ENCODE results near the gene ADRB2.

The ADRB2 gene

GRCh38 chr5:148805326-148806290 lies 20.8 kb upstream of the ADRB2 start:
- DNase-seq = peak; percentile 79 to 88 (median 88)

GRCh38 chr5:148806520-148806931 lies 19.9 kb upstream of the ADRB2 start:
- no peak for DNase-seq

- DNase-seq = peak; percentile 59 to 73 (median 65)
These were observed 18.6 kb upstream of the ADRB2 start for GRCh38 chr5:148807851-148808250.

GRCh38 chr5:148808864-148809642 lies 17.4 kb upstream of the ADRB2 start:
- DNase-seq = peak; percentile 76 to 90 (median 83)

- DNase-seq = no peak
These were observed 16.5 kb upstream of the ADRB2 start for GRCh38 chr5:148809781-148810524.

- peak; percentile 38 to 75 (median 56) for DNase-seq
These were observed 15.6 kb upstream of the ADRB2 start for GRCh38 chr5:148810823-148811222.

- DNase-seq = peak; percentile 56 to 91 (median 74)
These were observed 14.7 kb upstream of the ADRB2 start for GRCh38 chr5:148811756-148812155.

GRCh38 chr5:148815086-148815485 lies 11.3 kb upstream of the ADRB2 start:
- no peak for DNase-seq

- no peak for DNase-seq
These were observed 10.8 kb upstream of the ADRB2 start for GRCh38 chr5:148815578-148815977.

- no peak for DNase-seq
These were observed 10.1 kb upstream of the ADRB2 start for GRCh38 chr5:148816357-148816756.

GRCh38 chr5:148816782-148817181 lies 9.6 kb upstream of the ADRB2 start:
- DNase-seq = no peak

- no peak for DNase-seq
These were observed 8.8 kb upstream of the ADRB2 start for GRCh38 chr5:148817606-148818005.

- peak in 2 of 3 donors; percentile 49 to 61 for DNase-seq
These were observed 5.7 kb upstream of the ADRB2 start for GRCh38 chr5:148820461-148821395.

- DNase-seq = peak in 2 of 3 donors; percentile 72 to 74
These were observed 2.5 kb upstream of the ADRB2 start for GRCh38 chr5:148823871-148824270.

- peak; percentile 84 to 88 (median 84) for DNase-seq
These were observed 727 bp upstream of the ADRB2 start for GRCh38 chr5:148825716-148826052.

GRCh38 chr5:148826739-148827070 lies 294 bp downstream of the ADRB2 start:
- peak in 2 of 3 donors; percentile 63 to 74 for DNase-seq

GRCh38 chr5:148827723-148828122 lies 1.3 kb downstream of the ADRB2 start:
- DNase-seq = no peak

GRCh38 chr5:148828511-148829247 lies 2.3 kb downstream of the ADRB2 start:
- DNase-seq = peak in 2 of 3 donors; percentile 39 to 54

GRCh38 chr5:148829248-148829594 lies 2.8 kb downstream of the ADRB2 start:
- DNase-seq = no peak

- DNase-seq = no peak
These were observed 3.3 kb downstream of the ADRB2 start for GRCh38 chr5:148829734-148830133.

- DNase-seq = no peak
These were observed 3.8 kb downstream of the ADRB2 start for GRCh38 chr5:148830211-148830610.
